ENCODE measurements around the gene MLIP.

MLIP gene

GRCh38 chr6:54301770-54302169, 190.5 kb downstream of the MLIP start:
- TF ChIP-seq CTCF (IDR thresholded peaks at IDR 0.05; ENCODE audit: low read depth, low read length, missing control alignments) = no peak
- DNase-seq (ENCODE audit: extremely low read depth, low read depth) = no peak
- no peak overlapping the region for H3K4me3 ChIP-seq (replicated peaks; ENCODE audit: low read depth, low read length)

- no peak for DNase-seq (ENCODE audit: extremely low read depth, low read depth)
- no peak overlapping the region for H3K4me3 ChIP-seq (replicated peaks; ENCODE audit: low read depth, low read length)
- no peak for TF ChIP-seq CTCF (IDR thresholded peaks at IDR 0.05; ENCODE audit: low read depth, low read length, missing control alignments)
Observed at GRCh38 chr6:54307439-54307910, 196.2 kb downstream of the MLIP start.

- DNase-seq (ENCODE audit: extremely low read depth, low read depth) = no peak
- no peak for TF ChIP-seq CTCF (IDR thresholded peaks at IDR 0.05; ENCODE audit: low read depth, low read length, missing control alignments)
- H3K4me3 ChIP-seq (replicated peaks; ENCODE audit: low read depth, low read length) = no peak within 1 kb of the TSS
Observed at GRCh38 chr6:54308289-54308985, 197.2 kb downstream of the MLIP start, which contains the start of gene TINAG. TINAG (plus strand) TSS chr6:54308441; CDS start chr6:54308551, 110 bp downstream.

GRCh38 chr6:54308986-54309315, 197.7 kb downstream of the MLIP start:
- no peak for DNase-seq (ENCODE audit: extremely low read depth, low read depth)
- TF ChIP-seq CTCF (IDR thresholded peaks at IDR 0.05; ENCODE audit: low read depth, low read length, missing control alignments) = no peak
- no peak overlapping the region for H3K4me3 ChIP-seq (replicated peaks; ENCODE audit: low read depth, low read length)

GRCh38 chr6:54310377-54311152, 199.3 kb downstream of the MLIP start:
- DNase-seq (ENCODE audit: extremely low read depth, low read depth) = no peak
- no peak overlapping the region for H3K4me3 ChIP-seq (replicated peaks; ENCODE audit: low read depth, low read length)
- TF ChIP-seq CTCF (IDR thresholded peaks at IDR 0.05; ENCODE audit: low read depth, low read length, missing control alignments) = no peak

- no peak overlapping the region for H3K4me3 ChIP-seq (replicated peaks; ENCODE audit: low read depth, low read length)
- no peak for DNase-seq (ENCODE audit: extremely low read depth, low read depth)
- TF ChIP-seq CTCF (IDR thresholded peaks at IDR 0.05; ENCODE audit: low read depth, low read length, missing control alignments) = no peak
Observed at GRCh38 chr6:54315656-54316055, 204.4 kb downstream of the MLIP start.
